Osteoblast (primary cell): ENCODE results near the gene ATP11C. TPM values are rescaled to one million over a fixed set of nuclear protein-coding genes. Genes with fewer than 3 reads are reported as not detected.
A peak's percentile ranks its signal among the peaks of the same experiment; 100 is the strongest.
"Not testable (repeated sequence)": the region's sequence is repeated elsewhere in the genome, so short reads cannot be mapped to it uniquely, and the experiment has no call there.

ENCODE experiments used
- DNase-seq: peaks from one replicate; pipeline ENCODE4 v3.0.0; 2011; ENCODE audit warnings: low spot score, mixed read lengths; ENCODE audit not compliant: insufficient read length; ENCODE audit errors: missing footprints
- H2AFZ ChIP-seq: 2 replicates; pipeline ENCODE4 v1.6.0; 2011; ENCODE audit warnings: mild to moderate bottlenecking, low read length
- H3K27ac ChIP-seq: 2 replicates; pipeline ENCODE4 v1.5.1; 2011; ENCODE audit warnings: mild to moderate bottlenecking, low read depth, low read length, moderate library complexity
- H3K27me3 ChIP-seq: 2 replicates; pipeline ENCODE4 v1.6.0; 2012; ENCODE audit warnings: mild to moderate bottlenecking, control low read depth, inconsistent platforms, low read length, moderate library complexity; ENCODE audit not compliant: insufficient read depth
- H3K36me3 ChIP-seq: 2 replicates; pipeline ENCODE4 v1.5.1; 2011; ENCODE audit warnings: mild to moderate bottlenecking, low read length, control low read depth, moderate library complexity; ENCODE audit not compliant: insufficient read depth
- H3K4me1 ChIP-seq: 2 replicates; pipeline ENCODE4 v1.5.1; 2011; ENCODE audit warnings: mild to moderate bottlenecking, low read length, control low read depth, moderate library complexity; ENCODE audit not compliant: insufficient read depth
- H3K4me2 ChIP-seq: 2 replicates; pipeline ENCODE4 v1.6.0; 2011; ENCODE audit warnings: mild to moderate bottlenecking, low read length; ENCODE audit not compliant: insufficient read depth
- H3K4me3 ChIP-seq: fragments of 200-600 bp; sonication (generic); 3 replicates; pipeline ENCODE4 v1.5.1; 2012; ENCODE audit warnings: mild to moderate bottlenecking, low read length, inconsistent platforms; ENCODE audit not compliant: insufficient read depth
- H3K79me2 ChIP-seq: 2 replicates; pipeline ENCODE4 v1.6.0; 2012; ENCODE audit warnings: mild to moderate bottlenecking, low read length, control low read depth, inconsistent platforms; ENCODE audit not compliant: insufficient read depth
- H3K9me3 ChIP-seq: 2 replicates; pipeline ENCODE4 v1.5.1; 2011; ENCODE audit warnings: low read depth, low read length, control low read depth
- H4K20me1 ChIP-seq: 2 replicates; pipeline ENCODE4 v1.6.0; 2012; ENCODE audit warnings: mild to moderate bottlenecking, low read length, control low read depth; ENCODE audit not compliant: insufficient read depth
- CTCF ChIP-seq: IDR thresholded peaks from 2 replicates; pipeline ENCODE4 v1.5.1; 2011; ENCODE audit warnings: mild to moderate bottlenecking, low read depth, low read length, moderate library complexity; ENCODE audit errors: extremely low read depth
- small RNA-seq: library from RNA; depleted of rRNA; stranded (forward); fragments of <200 nt; gene quantifications from one replicate; pipeline ENCODE3, GENCODE V24; 2012
- total RNA-seq: library from RNA; depleted of rRNA; stranded (reverse); fragments of >200 nt; gene quantifications from 2 replicates; pipeline ENCODE4 v1.2.3, GENCODE V29; 2012

The ATP11C gene
- total RNA-seq, 1 donor: 72.0 TPM

GRCh38 chrX:139691843-139692505, 240.9 kb downstream of the ATP11C start:
- Histone ChIP-seq H2AFZ (peak overlapping the region; percentile 20), H3K9me3 (no peaks in the 10 kb centered on the region), H3K4me3 (peak overlapping the region; percentile 36), H3K27me3 (peaks cover 5% of the 10 kb centered on the region), H3K36me3 (no peaks in the 10 kb centered on the region), H3K27ac (no peak overlapping the region), H4K20me1 (no peaks in the 10 kb centered on the region), H3K4me2 (peak overlapping the region; percentile 47), H3K4me1 (no peaks in the 10 kb centered on the region), H3K79me2 (no peaks in the 10 kb centered on the region)
- no peak for TF ChIP-seq CTCF
- peak; percentile 36 for DNase-seq

- DNase-seq: peak; percentile 15
- no peaks in the 10 kb centered on the region for H3K36me3 ChIP-seq
- H3K4me1 ChIP-seq: no peaks in the 10 kb centered on the region
- H3K9me3 ChIP-seq: no peaks in the 10 kb centered on the region
- H3K27ac ChIP-seq: no peak overlapping the region
- H4K20me1 ChIP-seq: no peaks in the 10 kb centered on the region
- no peaks in the 10 kb centered on the region for H3K79me2 ChIP-seq
- H3K4me3 ChIP-seq: no peak overlapping the region
- no peak for TF ChIP-seq CTCF
- H2AFZ ChIP-seq: no peak overlapping the region
- H3K27me3 ChIP-seq: peaks cover 5% of the 10 kb centered on the region
- H3K4me2 ChIP-seq: peak overlapping the region; percentile 47
These were observed 241.4 kb downstream of the ATP11C start for GRCh38 chrX:139691493-139691842.

- H3K9me3 ChIP-seq, H4K20me1 ChIP-seq, H3K4me3 ChIP-seq, H3K4me1 ChIP-seq, H3K36me3 ChIP-seq, DNase-seq, H3K27me3 ChIP-seq, H3K27ac ChIP-seq, H2AFZ ChIP-seq, H3K79me2 ChIP-seq, H3K4me2 ChIP-seq: not testable (repeated sequence)
These were observed 247.7 kb downstream of the ATP11C start for GRCh38 chrX:139685175-139685574.

GRCh38 chrX:139680356-139680755, 252.5 kb downstream of the ATP11C start:
- no peak overlapping the region for H3K27ac ChIP-seq
- no peaks in the 10 kb centered on the region for H3K36me3 ChIP-seq
- no peaks in the 10 kb centered on the region for H3K79me2 ChIP-seq
- H3K9me3 ChIP-seq: no peaks in the 10 kb centered on the region
- no peak for DNase-seq
- H3K4me1 ChIP-seq: no peaks in the 10 kb centered on the region
- H3K27me3 ChIP-seq: no peaks in the 10 kb centered on the region
- H3K4me3 ChIP-seq: no peak overlapping the region
- H4K20me1 ChIP-seq: no peaks in the 10 kb centered on the region
- H3K4me2 ChIP-seq: no peak overlapping the region
- no peak overlapping the region for H2AFZ ChIP-seq
- no peak for TF ChIP-seq CTCF

Small RNA genes lying within 50 kb of the gene (small RNA-seq; reads per million reads assigned to genes)
- gene MIR505 (34.2 reads per million, percentile 95 among the genes with 10 or more reads in this experiment), gene RF00425 (not detected), gene RF01210 (not detected), gene RNU6ATAC23P (not detected)

Other genes starting within 250 kb of the ATP11C start
- 0.29 TPM in 1 of 2 replicates, not detected in the other for gene MCF2, start 224.9 kb downstream of the ATP11C start, total RNA-seq
- gene CXorf66, start 32.5 kb upstream of the ATP11C start, total RNA-seq: not detected in 2 replicates